Liver (tissue), 3 donors: ENCODE data around the gene DGCR2.

Source experiments
- EGR1 ChIP-seq, 2 donors: IDR thresholded peaks; 2 replicates each; pipeline ENCODE4 v1.6.1; 2016 to 2018; ENCODE audit warnings: antibody characterized with exemption in 2 of 2, low read depth in 2 of 2
- FOXA1 ChIP-seq: IDR thresholded peaks from 2 replicates; pipeline ENCODE4 v1.6.1; 2016; ENCODE audit warnings: antibody characterized with exemption
- GABPA ChIP-seq, 2 donors: IDR thresholded peaks in 1 of 2; conservative IDR thresholded peaks in 1 of 2; 2 replicates each; pipeline ENCODE4 v1.6.1; 2016; ENCODE audit warnings: antibody characterized with exemption in 2 of 2, mild to moderate bottlenecking in 1 of 2, moderate library complexity in 1 of 2
- JUND ChIP-seq, 2 donors: IDR thresholded peaks; 2 replicates each; pipeline ENCODE4 v1.6.1; 2016; ENCODE audit warnings: antibody characterized with exemption in 2 of 2
- RAD21 ChIP-seq, 2 donors: IDR thresholded peaks; 2 replicates each; pipeline ENCODE4 v1.6.1; 2016; ENCODE audit warnings: antibody characterized with exemption in 2 of 2, mild to moderate bottlenecking in 2 of 2
- RXRA ChIP-seq, 2 donors: IDR thresholded peaks; 2 replicates each; pipeline ENCODE4 v1.6.1; 2017 to 2018; ENCODE audit warnings: antibody characterized with exemption in 2 of 2, mild to moderate bottlenecking in 1 of 2
- SP1 ChIP-seq: IDR thresholded peaks from 2 replicates; pipeline ENCODE4 v1.6.1; 2018; ENCODE audit warnings: antibody characterized with exemption, mild to moderate bottlenecking
- TAF1 ChIP-seq: conservative IDR thresholded peaks from 2 replicates; pipeline ENCODE4 v1.6.1; 2016; ENCODE audit warnings: antibody characterized with exemption, mild to moderate bottlenecking
- YY1 ChIP-seq: IDR thresholded peaks from 2 replicates; pipeline ENCODE4 v1.6.1; 2016; ENCODE audit warnings: antibody characterized with exemption, mild to moderate bottlenecking
- ZBTB33 ChIP-seq: IDR thresholded peaks from 2 replicates; pipeline ENCODE4 v1.6.1; 2016; ENCODE audit warnings: antibody characterized with exemption
- TF ChIP-seq, protein P1 (sequence below): fragments of 150-350 bp; IDR thresholded peaks from 2 replicates; pipeline ENCODE4 v1.5.1; 2017; ENCODE audit warnings: improper control_type of control experiment, low read depth, low read length; ENCODE audit not compliant: missing input control
- TF ChIP-seq, protein P2 (sequence below): IDR thresholded peaks from 2 replicates; pipeline ENCODE4 v1.6.1; 2016; ENCODE audit warnings: antibody characterized with exemption
- TF ChIP-seq, protein P3 (sequence below): IDR thresholded peaks from 2 replicates; pipeline ENCODE4 v1.6.1; 2016; ENCODE audit warnings: antibody characterized with exemption, mild to moderate bottlenecking
- donor health status: healthy.
- donor health status: healthy.

- TF ChIP-seq, protein P1, sequence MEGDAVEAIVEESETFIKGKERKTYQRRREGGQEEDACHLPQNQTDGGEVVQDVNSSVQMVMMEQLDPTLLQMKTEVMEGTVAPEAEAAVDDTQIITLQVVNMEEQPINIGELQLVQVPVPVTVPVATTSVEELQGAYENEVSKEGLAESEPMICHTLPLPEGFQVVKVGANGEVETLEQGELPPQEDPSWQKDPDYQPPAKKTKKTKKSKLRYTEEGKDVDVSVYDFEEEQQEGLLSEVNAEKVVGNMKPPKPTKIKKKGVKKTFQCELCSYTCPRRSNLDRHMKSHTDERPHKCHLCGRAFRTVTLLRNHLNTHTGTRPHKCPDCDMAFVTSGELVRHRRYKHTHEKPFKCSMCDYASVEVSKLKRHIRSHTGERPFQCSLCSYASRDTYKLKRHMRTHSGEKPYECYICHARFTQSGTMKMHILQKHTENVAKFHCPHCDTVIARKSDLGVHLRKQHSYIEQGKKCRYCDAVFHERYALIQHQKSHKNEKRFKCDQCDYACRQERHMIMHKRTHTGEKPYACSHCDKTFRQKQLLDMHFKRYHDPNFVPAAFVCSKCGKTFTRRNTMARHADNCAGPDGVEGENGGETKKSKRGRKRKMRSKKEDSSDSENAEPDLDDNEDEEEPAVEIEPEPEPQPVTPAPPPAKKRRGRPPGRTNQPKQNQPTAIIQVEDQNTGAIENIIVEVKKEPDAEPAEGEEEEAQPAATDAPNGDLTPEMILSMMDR, result no peak
- TF ChIP-seq TAF1, result no peak
- TF ChIP-seq, protein P2, sequence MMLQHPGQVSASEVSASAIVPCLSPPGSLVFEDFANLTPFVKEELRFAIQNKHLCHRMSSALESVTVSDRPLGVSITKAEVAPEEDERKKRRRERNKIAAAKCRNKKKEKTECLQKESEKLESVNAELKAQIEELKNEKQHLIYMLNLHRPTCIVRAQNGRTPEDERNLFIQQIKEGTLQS, result no peak
- TF ChIP-seq FOXA1, result no peak
- no peak for TF ChIP-seq GABPA (IDR thresholded peaks at IDR 0.05 in 1 of 2, conservative IDR thresholded peaks at IDR 0.05 in 1 of 2)
- no peak for TF ChIP-seq JUND (IDR thresholded peaks at IDR 0.05)
- TF ChIP-seq, protein P3, sequence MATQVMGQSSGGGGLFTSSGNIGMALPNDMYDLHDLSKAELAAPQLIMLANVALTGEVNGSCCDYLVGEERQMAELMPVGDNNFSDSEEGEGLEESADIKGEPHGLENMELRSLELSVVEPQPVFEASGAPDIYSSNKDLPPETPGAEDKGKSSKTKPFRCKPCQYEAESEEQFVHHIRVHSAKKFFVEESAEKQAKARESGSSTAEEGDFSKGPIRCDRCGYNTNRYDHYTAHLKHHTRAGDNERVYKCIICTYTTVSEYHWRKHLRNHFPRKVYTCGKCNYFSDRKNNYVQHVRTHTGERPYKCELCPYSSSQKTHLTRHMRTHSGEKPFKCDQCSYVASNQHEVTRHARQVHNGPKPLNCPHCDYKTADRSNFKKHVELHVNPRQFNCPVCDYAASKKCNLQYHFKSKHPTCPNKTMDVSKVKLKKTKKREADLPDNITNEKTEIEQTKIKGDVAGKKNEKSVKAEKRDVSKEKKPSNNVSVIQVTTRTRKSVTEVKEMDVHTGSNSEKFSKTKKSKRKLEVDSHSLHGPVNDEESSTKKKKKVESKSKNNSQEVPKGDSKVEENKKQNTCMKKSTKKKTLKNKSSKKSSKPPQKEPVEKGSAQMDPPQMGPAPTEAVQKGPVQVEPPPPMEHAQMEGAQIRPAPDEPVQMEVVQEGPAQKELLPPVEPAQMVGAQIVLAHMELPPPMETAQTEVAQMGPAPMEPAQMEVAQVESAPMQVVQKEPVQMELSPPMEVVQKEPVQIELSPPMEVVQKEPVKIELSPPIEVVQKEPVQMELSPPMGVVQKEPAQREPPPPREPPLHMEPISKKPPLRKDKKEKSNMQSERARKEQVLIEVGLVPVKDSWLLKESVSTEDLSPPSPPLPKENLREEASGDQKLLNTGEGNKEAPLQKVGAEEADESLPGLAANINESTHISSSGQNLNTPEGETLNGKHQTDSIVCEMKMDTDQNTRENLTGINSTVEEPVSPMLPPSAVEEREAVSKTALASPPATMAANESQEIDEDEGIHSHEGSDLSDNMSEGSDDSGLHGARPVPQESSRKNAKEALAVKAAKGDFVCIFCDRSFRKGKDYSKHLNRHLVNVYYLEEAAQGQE, result no peak
- no peak for TF ChIP-seq EGR1 (IDR thresholded peaks at IDR 0.05; ENCODE audit: low read depth in 2 of 2)
- TF ChIP-seq ZBTB33, result no peak
- no peak for TF ChIP-seq RXRA (IDR thresholded peaks at IDR 0.05)
- TF ChIP-seq RAD21 (IDR thresholded peaks at IDR 0.05), result no peak
- no peak for TF ChIP-seq YY1
- no peak for TF ChIP-seq SP1
Observed at GRCh38 chr22:19127329-19128008, 5.3 kb upstream of the DGCR2 start.
